ENCODE measurements around the gene MRPL37. TPM values are rescaled to one million over a fixed set of nuclear protein-coding genes. Genes with fewer than 3 reads are reported as not detected.

Gene MRPL37
- total and polyA plus RNA-seq, 2 donors (not counting 3 experiments of a cell fraction or from before 2014, with no cell fraction given): 45.0 to 109 TPM

DNA sequence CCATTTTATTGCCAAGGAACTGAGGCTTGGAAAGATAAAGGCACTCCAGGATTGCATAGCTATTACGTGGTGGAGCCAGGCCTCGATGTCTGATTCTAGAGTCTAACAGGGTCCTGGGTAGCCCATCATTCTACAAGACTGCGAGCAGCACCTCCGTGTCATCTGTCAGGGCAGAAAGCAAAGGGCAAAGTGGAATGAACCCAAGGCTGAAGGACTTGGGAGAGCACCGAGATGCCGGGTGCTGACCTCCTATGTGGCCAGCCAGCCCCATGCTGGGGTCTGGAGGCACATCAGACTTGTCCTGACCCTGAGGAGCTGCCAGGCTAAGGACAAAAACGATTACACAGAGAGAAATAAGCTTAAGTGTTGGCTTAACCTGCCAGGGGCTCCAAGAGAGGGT lies 62.3 kb downstream of the MRPL37 start:
- intact Hi-C loops (cut with micrococcal nuclease): no loop called here
- Histone ChIP-seq H3K9me3 (replicated peaks; ENCODE audit: control insufficient read depth, insufficient read depth, low read length) (no peaks in the 10 kb centered on the region), H3K4me3 (replicated peaks in 1 of 3; ENCODE audit: insufficient read depth in 1 of 3, low read depth in 1 of 3, low read length in 3 of 3) (no peak overlapping the region), H2AFZ (ENCODE audit: low read depth, low read length) (no peak overlapping the region), H3K79me2 (ENCODE audit: control insufficient read depth, insufficient read depth, low read length) (no peaks in the 10 kb centered on the region), H3K9me1 (replicated peaks; ENCODE audit: control insufficient read depth, extremely low read depth, insufficient read depth, low read length) (peaks cover 2% of the 10 kb centered on the region), H3K4me1 (ENCODE audit: control insufficient read depth, extremely low read depth, insufficient read depth, low read length) (peaks cover 7% of the 10 kb centered on the region), H4K20me1 (replicated peaks; ENCODE audit: control insufficient read depth, extremely low read depth, insufficient read depth, low read length) (no peaks in the 10 kb centered on the region), H3K27ac (ENCODE audit: insufficient read depth, low read depth, low read length) (no peak overlapping the region), H3K9ac (replicated peaks; ENCODE audit: extremely low read depth, insufficient read depth, low read length) (no peak overlapping the region), H3K27me3 (ENCODE audit: control insufficient read depth in 2 of 2, insufficient read depth in 2 of 2, low read length in 2 of 2) (no peaks in the 10 kb centered on the region), H3K4me2 (ENCODE audit: insufficient read depth, low read length) (no peak overlapping the region), H3K36me3 (ENCODE audit: control insufficient read depth in 2 of 2, extremely low read depth in 1 of 2, insufficient read depth in 2 of 2, low read length in 2 of 2) (no peaks in the 10 kb centered on the region)
- dilution Hi-C loops (cut with MboI; ENCODE audit: extremely low pct_ligation_motif_present, low sequenced_read_pairs): no loop called here
- no peak for FAIRE-seq
- TF ChIP-seq POLR2AphosphoS5 (IDR thresholded peaks at IDR 0.05; ENCODE audit: insufficient read depth, low read depth, low read length) (no peak), CTCF (IDR thresholded peaks at IDR 0.05; ENCODE audit: extremely low read depth in 1 of 2, insufficient read depth in 1 of 2, low read depth in 1 of 2, low read length in 2 of 2) (no peak), MAX (IDR thresholded peaks at IDR 0.05; ENCODE audit: insufficient read depth, insufficient read length) (no peak), JUN (IDR thresholded peaks at IDR 0.05; ENCODE audit: borderline replicate concordance, insufficient read depth, insufficient read length, low read depth) (no peak), POLR2A (IDR thresholded peaks at IDR 0.05; ENCODE audit: low read depth, low read length) (no peak), EZH2 (IDR thresholded peaks at IDR 0.05; ENCODE audit: borderline replicate concordance, low read depth, low read length, severe bottlenecking) (no peak), MYC (IDR thresholded peaks at IDR 0.05; ENCODE audit: low read depth, low read length) (no peak), FOS (IDR thresholded peaks at IDR 0.05; ENCODE audit: borderline replicate concordance, insufficient read depth, low read length) (no peak), GATA2 (IDR thresholded peaks at IDR 0.05; ENCODE audit: insufficient read depth, insufficient read length, low read depth, low read length) (no peak)
- DNase-seq (ENCODE audit: low read depth, low spot score): no peak
- ChIA-PET POLR2A (no interaction called here), CTCF (interaction anchor here (0.6 to 2.8 kb wide), 8 partner anchors 8 to 225 kb away, joined by 3 to 9 read pairs (median 4); no protein-coding TSS in a partner anchor)
- BruUV-seq (replicated peaks): no TSS peak

All from endothelial cell of umbilical vein (primary cell).